ENCODE data around the gene RAD51D.
"Not testable (repeated sequence)": the region's sequence is repeated elsewhere in the genome, so short reads cannot be mapped to it uniquely, and the experiment has no call there.

RAD51D gene

GRCh38 chr17:35119370-35120165 lies at the start of gene RAD51D:
RAD51D (minus strand) TSS chr17:35119860; CDS start chr17:35119613, 247 bp downstream.
- DNase-seq (ENCODE audit: low spot score): peak; percentile 90

GRCh38 chr17:35167666-35168065 lies 48.0 kb upstream of the RAD51D start:
- peak; percentile 26 for DNase-seq (ENCODE audit: low spot score)

- no peak for DNase-seq (ENCODE audit: low spot score)
Measured at GRCh38 chr17:35167046-35167445, 47.4 kb upstream of the RAD51D start.

- DNase-seq (ENCODE audit: low spot score): no peak
Measured at GRCh38 chr17:35166526-35166925, 46.9 kb upstream of the RAD51D start.

- no peak for DNase-seq (ENCODE audit: low spot score)
Measured at GRCh38 chr17:35164716-35165115, 45.1 kb upstream of the RAD51D start.

GRCh38 chr17:35163886-35164285 lies 44.2 kb upstream of the RAD51D start:
- DNase-seq (ENCODE audit: low spot score): no peak

GRCh38 chr17:35162755-35163154 lies 43.1 kb upstream of the RAD51D start:
- DNase-seq (ENCODE audit: low spot score): no peak

- no peak for DNase-seq (ENCODE audit: low spot score)
Measured at GRCh38 chr17:35161281-35161761, 41.7 kb upstream of the RAD51D start.

GRCh38 chr17:35160354-35161201 lies 40.9 kb upstream of the RAD51D start:
- DNase-seq (ENCODE audit: low spot score): no peak

GRCh38 chr17:35159940-35160339 lies 40.3 kb upstream of the RAD51D start:
- DNase-seq (ENCODE audit: low spot score): no peak

GRCh38 chr17:35155246-35155645 lies 35.6 kb upstream of the RAD51D start:
- no peak for DNase-seq (ENCODE audit: low spot score)

GRCh38 chr17:35154196-35155165 lies 34.8 kb upstream of the RAD51D start:
- DNase-seq (ENCODE audit: low spot score): no peak

- no peak for DNase-seq (ENCODE audit: low spot score)
Measured at GRCh38 chr17:35152421-35153140, 32.9 kb upstream of the RAD51D start.

GRCh38 chr17:35151080-35151479 lies 31.4 kb upstream of the RAD51D start:
- DNase-seq (ENCODE audit: low spot score): not testable (repeated sequence)

- no peak for DNase-seq (ENCODE audit: low spot score)
Measured at GRCh38 chr17:35149941-35150340, 30.3 kb upstream of the RAD51D start.

GRCh38 chr17:35148144-35148543 lies 28.5 kb upstream of the RAD51D start:
- no peak for DNase-seq (ENCODE audit: low spot score)

GRCh38 chr17:35147375-35147905 lies 27.8 kb upstream of the RAD51D start, which contains the start of gene UNC45B:
UNC45B (plus strand) TSS chr17:35147817; CDS start chr17:35148264, 447 bp downstream.
- DNase-seq (ENCODE audit: low spot score): no peak

- DNase-seq (ENCODE audit: low spot score): no peak
Measured at GRCh38 chr17:35146214-35146833, 26.7 kb upstream of the RAD51D start.

- DNase-seq (ENCODE audit: low spot score): no peak
Measured at GRCh38 chr17:35144840-35145239, 25.2 kb upstream of the RAD51D start.

- no peak for DNase-seq (ENCODE audit: low spot score)
Measured at GRCh38 chr17:35142467-35142796, 22.8 kb upstream of the RAD51D start.
